A549 treated with ZK216348 at 1 μM for 4 hours (cell line): ENCODE results near the gene HSH2D. TPM values are rescaled to one million over a fixed set of nuclear protein-coding genes. Genes with fewer than 3 reads are reported as not detected.

Experiments
- total RNA-seq: library from RNA; stranded (reverse); fragments of 200-300 nt; extraction: Qiagen RNA extraction; gene quantifications from 5 replicates; pipeline ENCODE4 v1.2.3, GENCODE V29; 2022; ENCODE audit warnings: low read depth

HSH2D gene, protein sequence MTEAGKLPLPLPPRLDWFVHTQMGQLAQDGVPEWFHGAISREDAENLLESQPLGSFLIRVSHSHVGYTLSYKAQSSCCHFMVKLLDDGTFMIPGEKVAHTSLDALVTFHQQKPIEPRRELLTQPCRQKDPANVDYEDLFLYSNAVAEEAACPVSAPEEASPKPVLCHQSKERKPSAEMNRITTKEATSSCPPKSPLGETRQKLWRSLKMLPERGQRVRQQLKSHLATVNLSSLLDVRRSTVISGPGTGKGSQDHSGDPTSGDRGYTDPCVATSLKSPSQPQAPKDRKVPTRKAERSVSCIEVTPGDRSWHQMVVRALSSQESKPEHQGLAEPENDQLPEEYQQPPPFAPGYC
- total RNA-seq: 0.11 to 0.19 TPM in 2 of 5 replicates, not detected in the others

DNA sequence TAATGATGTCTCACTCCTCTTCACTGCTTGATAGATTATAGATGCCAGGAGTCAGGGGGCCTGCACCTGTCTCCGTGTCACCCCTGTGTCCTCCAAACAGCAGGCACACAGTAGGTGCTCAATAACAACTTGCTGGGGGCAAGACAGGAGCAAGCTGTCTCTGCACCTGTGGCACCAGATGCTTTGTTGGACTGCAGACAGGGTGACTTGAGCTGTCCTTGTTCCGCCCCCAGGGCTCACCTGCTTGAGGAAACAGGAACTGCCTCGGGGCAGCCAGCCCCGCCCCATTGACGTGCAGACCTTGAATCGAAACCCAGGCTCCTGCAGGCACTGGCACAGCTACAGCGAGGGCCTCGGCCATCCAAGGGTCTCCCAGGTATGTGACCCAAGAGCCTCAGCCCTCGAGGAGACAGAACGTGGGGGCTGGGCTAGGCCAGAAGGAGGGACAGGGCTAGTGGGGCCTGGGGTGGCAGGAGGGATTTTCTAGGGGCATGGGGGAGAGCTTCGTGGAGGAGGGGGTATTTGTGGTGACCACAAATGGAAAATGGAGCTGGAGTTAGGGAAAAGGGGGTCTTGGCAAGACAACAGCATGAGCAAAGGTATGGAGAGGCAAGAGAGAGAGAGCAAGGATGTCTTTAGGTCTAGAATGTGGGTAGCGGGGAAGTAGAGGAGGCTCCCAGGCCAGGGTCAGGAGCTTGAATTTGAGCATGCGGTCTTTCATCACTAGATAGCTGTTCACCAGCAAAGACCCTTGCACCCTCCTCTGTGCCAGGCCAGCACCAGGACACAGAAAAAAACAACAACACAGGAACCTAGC is at the start of gene HSH2D:
TSS of gene HSH2D (plus strand) at position 287 of the 817 bp plus-strand sequence. CDS start 5,066 bp downstream, outside the sequence.

DNA sequence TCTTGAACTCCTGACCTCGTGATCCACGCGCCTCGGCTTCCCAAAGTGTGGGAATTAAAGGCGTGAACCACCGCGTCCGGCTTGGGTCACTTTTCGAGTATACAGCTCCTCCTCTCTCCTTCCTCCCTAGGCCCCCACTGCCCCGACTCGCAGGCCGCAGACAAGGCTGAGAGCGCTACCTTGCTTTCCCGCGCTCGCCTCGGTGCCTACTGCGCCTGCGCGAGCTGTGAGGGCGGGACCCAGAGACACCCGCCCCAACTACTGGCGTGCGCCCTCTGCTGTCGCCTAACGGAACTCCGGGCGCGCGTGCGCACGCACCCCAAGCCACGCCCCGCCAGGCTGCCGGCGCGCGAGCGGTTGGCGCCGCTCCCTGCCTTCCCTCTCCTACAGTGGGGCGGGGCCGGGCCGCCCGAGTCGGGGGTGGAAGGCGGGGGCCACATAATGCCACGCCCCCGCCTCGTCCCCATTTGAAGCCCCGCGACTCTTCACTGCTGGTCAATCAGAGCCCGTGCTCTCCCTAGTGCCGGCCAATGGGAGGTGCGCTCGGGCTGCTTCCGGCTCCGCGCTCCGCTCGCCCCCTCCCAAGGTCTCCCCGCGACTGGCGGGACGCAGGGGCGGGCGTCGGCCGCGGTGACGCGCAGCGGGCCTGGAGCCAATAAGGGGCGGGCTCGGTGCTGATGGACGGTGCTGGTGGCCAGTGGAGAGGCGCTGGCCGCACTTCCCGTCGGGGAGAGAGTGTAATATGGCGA is 32.2 kb upstream of the HSH2D start, which contains the start of gene RAB8A:
TSS of gene RAB8A (plus strand) at position 730 of the 749 bp plus-strand sequence. CDS start at position 743, 13 bp downstream.

DNA sequence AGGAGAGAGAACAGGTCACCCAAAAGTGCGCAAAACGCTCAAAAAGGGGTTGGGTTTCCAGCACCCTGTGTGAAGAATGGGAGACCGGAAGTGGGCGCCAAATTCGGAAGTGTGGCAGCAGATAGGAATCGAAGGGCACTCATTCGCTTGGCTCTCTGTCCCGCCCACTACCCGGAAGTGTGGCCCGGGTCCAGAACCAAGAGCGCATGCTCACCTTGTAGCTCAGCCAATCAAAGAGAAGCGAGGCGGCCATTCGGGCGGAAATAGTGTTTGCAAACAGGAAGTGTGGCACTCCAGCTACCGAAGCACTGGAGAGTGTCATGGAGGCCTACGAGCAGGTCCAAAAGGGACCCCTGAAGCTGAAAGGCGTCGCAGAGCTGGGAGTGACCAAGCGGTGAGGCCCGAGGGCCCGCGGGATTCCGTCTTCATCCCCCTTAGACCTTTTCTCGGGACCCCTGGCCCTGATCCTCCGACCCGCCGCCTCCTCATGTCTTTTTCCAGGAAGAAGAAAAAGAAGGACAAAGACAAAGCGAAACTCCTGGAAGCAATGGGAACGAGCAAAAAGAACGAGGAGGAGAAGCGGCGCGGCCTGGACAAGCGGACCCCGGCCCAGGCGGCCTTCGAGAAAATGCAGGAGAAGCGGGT is 41.8 kb downstream of the HSH2D start, which contains the start of gene FAM32A:
TSS of gene FAM32A (plus strand) at position 288 of the 645 bp plus-strand sequence. CDS start at position 321, 33 bp downstream.

DNA sequence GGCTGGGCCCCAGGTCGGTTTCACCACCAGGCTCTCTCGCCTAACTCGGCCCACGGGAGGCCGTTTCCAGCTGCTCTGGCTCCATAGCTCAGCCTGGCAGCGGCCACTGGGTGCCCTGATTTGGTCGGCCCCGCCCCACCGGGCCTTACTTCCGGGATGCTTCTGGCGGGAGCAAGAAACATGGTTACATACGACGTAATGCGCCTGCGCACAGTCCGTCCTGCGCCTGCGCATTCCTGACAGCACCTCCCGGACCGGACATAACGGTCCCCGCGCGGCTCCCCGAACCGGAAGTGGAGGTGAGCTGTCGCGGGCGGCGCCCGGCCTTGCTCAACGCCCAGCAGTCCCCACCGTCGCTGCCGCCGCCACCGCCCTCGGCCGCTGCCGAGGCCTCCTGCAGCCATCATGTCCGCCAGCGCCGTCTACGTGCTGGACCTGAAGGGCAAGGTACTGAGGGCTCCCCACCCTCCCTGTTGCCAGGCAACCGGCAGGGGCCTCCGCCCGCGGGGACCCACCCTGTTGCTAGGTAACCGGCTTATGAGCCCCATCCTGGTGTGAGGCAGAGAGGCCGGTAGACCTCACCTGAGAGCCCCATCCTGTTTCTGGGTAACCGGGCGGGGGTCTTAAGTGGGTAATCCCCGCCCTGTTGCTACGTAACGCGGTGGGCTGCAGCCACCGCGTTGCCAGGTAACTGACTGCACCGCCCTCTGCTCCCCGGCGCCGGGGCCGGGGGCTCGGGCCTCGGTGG is 54.3 kb downstream of the HSH2D start, which contains the start of gene AP1M1:
TSS of gene AP1M1 (plus strand) at position 290 of the 748 bp plus-strand sequence. CDS start at position 406, 116 bp downstream.

Other genes starting within 250 kb of the HSH2D start
- gene CYP4F2, start 245.6 kb upstream of the HSH2D start, total RNA-seq: 0.10 TPM in 1 of 5 replicates, not detected in the others
- 5.1 to 6.8 TPM (median 5.6 TPM) in 5 replicates for gene CYP4F11, start 209.2 kb upstream of the HSH2D start, total RNA-seq
- gene OR10H4, start 194.7 kb upstream of the HSH2D start, total RNA-seq: not detected in 5 replicates
- 369 to 594 TPM (median 460 TPM) in 5 replicates for gene TPM4, start 67.2 kb upstream of the HSH2D start, total RNA-seq
- gene RAB8A, start 31.8 kb upstream of the HSH2D start, total RNA-seq: 48.2 to 93.5 TPM (median 52.2 TPM) in 5 replicates
- not detected in 5 replicates for gene CIB3, start 29.8 kb downstream of the HSH2D start, total RNA-seq
- 86.5 to 98.3 TPM (median 93.3 TPM) in 5 replicates for gene FAM32A, start 41.7 kb downstream of the HSH2D start, total RNA-seq
- gene AP1M1, start 54.2 kb downstream of the HSH2D start, total RNA-seq: 49.4 to 72.9 TPM (median 69.5 TPM) in 5 replicates
- 13.1 to 35.2 TPM (median 30.6 TPM) in 5 replicates for gene KLF2, start 181.1 kb downstream of the HSH2D start, total RNA-seq